GM23248 (cell line): ENCODE measurements around the gene GREM1. TPM values are rescaled to one million over a fixed set of nuclear protein-coding genes. Genes with fewer than 3 reads are reported as not detected.

Source experiments
- DNase-seq: peaks from one replicate; pipeline ENCODE4 v3.0.0-alpha.2; 2015
- H2AFZ ChIP-seq: fragments of 200-600 bp; sonication (generic); 2 replicates; pipeline ENCODE4 v1.6.1; 2016; ENCODE audit warnings: antibody characterized with exemption
- H3F3A ChIP-seq: fragments of 200-600 bp; sonication (generic); 2 replicates; pipeline ENCODE4 v1.6.1; 2016; ENCODE audit warnings: mild to moderate bottlenecking, antibody characterized with exemption, mixed run types; ENCODE audit not compliant: insufficient read depth
- H3K27ac ChIP-seq: fragments of 200-600 bp; sonication (generic); 2 replicates; pipeline ENCODE4 v1.5.1; 2016; ENCODE audit warnings: mild to moderate bottlenecking
- H3K27me3 ChIP-seq: fragments of 200-600 bp; sonication (generic); replicated peaks from 2 replicates; pipeline ENCODE4 v1.6.1; 2016; ENCODE audit warnings: mild to moderate bottlenecking; ENCODE audit not compliant: insufficient read depth
- H3K36me3 ChIP-seq: fragments of 200-600 bp; sonication (generic); 2 replicates; pipeline ENCODE4 v1.6.1; 2016; ENCODE audit warnings: low read depth, mild to moderate bottlenecking
- H3K4me1 ChIP-seq: fragments of 200-600 bp; sonication (generic); 2 replicates; pipeline ENCODE4 v1.6.1; 2016; ENCODE audit warnings: mild to moderate bottlenecking; ENCODE audit not compliant: insufficient read depth
- H3K4me2 ChIP-seq: fragments of 200-600 bp; sonication (generic); one replicate; pipeline ENCODE4 v1.6.1; 2016; ENCODE audit warnings: mild to moderate bottlenecking; ENCODE audit not compliant: unreplicated experiment
- H3K4me3 ChIP-seq: fragments of 200-600 bp; sonication (generic); 2 replicates; pipeline ENCODE4 v1.5.1; 2016; ENCODE audit warnings: mild to moderate bottlenecking
- H3K79me2 ChIP-seq: fragments of 200-600 bp; sonication (generic); 2 replicates; pipeline ENCODE4 v1.6.1; 2016; ENCODE audit warnings: mild to moderate bottlenecking; ENCODE audit not compliant: insufficient read depth
- H3K9ac ChIP-seq: fragments of 200-600 bp; sonication (generic); 2 replicates; pipeline ENCODE4 v1.6.1; 2016; ENCODE audit warnings: mild to moderate bottlenecking
- H3K9me2 ChIP-seq: fragments of 200-600 bp; sonication (generic); 2 replicates; pipeline ENCODE4 v1.6.1; 2016; ENCODE audit warnings: mixed run types, mild to moderate bottlenecking, moderate library complexity; ENCODE audit not compliant: insufficient read depth
- H3K9me3 ChIP-seq: fragments of 200-600 bp; sonication (generic); one replicate; pipeline ENCODE4 v1.6.1; 2017; ENCODE audit warnings: low read depth
- H4K20me1 ChIP-seq: fragments of 200-600 bp; sonication (generic); 2 replicates; pipeline ENCODE4 v1.6.0; 2016; ENCODE audit not compliant: insufficient read depth
- EZH2 ChIP-seq: fragments of 200-600 bp; sonication (generic); IDR thresholded peaks from 2 replicates; pipeline ENCODE4 v1.6.1; 2018; ENCODE audit warnings: antibody characterized with exemption, mild to moderate bottlenecking; ENCODE audit not compliant: insufficient read depth, poor library complexity, severe bottlenecking
- EZH2phosphoT487 ChIP-seq: fragments of 200-600 bp; sonication (generic); IDR thresholded peaks from 2 replicates; pipeline ENCODE4 v1.6.1; 2018; ENCODE audit warnings: antibody characterized with exemption, moderate library complexity, mild to moderate bottlenecking, low read depth; ENCODE audit not compliant: insufficient read depth
- WGBS, 2 experiments: methylation state at CpG; one replicate each; pipeline ENCODE4 v1.1.6; 2015 to 2017; ENCODE audit warnings: low lambda C conversion rate in 2 of 2, low coverage in 1 of 2; ENCODE audit errors: missing lambda C conversion rate in 2 of 2; 5-methylcytosine and 5-hydroxymethylcytosine counted together
- in situ Hi-C: fragments of 300-500 bp; cut with MboI; formaldehyde crosslinking; loops from 2 replicates; pipeline ENCODE4 v1.15.0; 2020
- polyA plus RNA-seq: library from polyadenylated mRNA; unstranded; fragments of >200 nt; fragmentation: Nextera tagmentation; extraction: Ambion mirVana; gene quantifications from 2 replicates; pipeline ENCODE4 v1.2.1, GENCODE V29; 2016
- total RNA-seq: library from RNA; depleted of rRNA; stranded (reverse); fragments of >200 nt; shearing (Covaris generic); gene quantifications from 2 replicates; pipeline ENCODE4 v1.2.3, GENCODE V29; 2014

Gene GREM1
- total and polyA plus RNA-seq, 2 experiments from 2014 or later = 584 to 1,005 TPM

GRCh38 chr15:32683906-32684584 is 33.8 kb upstream of the GREM1 start:
- in situ Hi-C loops = no loop called here

GRCh38 chr15:32685576-32685975 is 32.2 kb upstream of the GREM1 start:
- H3K4me1 ChIP-seq = peaks cover 68% of the 10 kb centered on the region
- H3K27ac ChIP-seq = peak overlapping the region; percentile 97

More at GRCh38 chr15:32683906-32684584, 33.8 kb upstream of the GREM1 start:
- H3K4me1 ChIP-seq = peaks cover 68% of the 10 kb centered on the region
- H3K4me2 ChIP-seq = peak overlapping the region; percentile 73
- 68 to 69% methylated on average over 8 of the region's 8 CpGs for WGBS, 2 experiments
- DNase-seq = peak; percentile 98
- H3K36me3 ChIP-seq = no peaks in the 10 kb centered on the region
- peak overlapping the region; percentile 81 for H3K9ac ChIP-seq
- H3K79me2 ChIP-seq = peaks cover 17% of the 10 kb centered on the region
- H2AFZ ChIP-seq = no peak overlapping the region
- no peaks in the 10 kb centered on the region for H3K9me3 ChIP-seq
- H4K20me1 ChIP-seq = no peaks in the 10 kb centered on the region
- H3K4me3 ChIP-seq = peak overlapping the region; percentile 57
- no peaks in the 10 kb centered on the region for H3K27me3 ChIP-seq
- peaks cover 64% of the 10 kb centered on the region for H3F3A ChIP-seq
- TF ChIP-seq EZH2 (no peak), EZH2phosphoT487 (no peak)
- H3K9me2 ChIP-seq = no peaks in the 10 kb centered on the region
- peak overlapping the region; percentile 97 for H3K27ac ChIP-seq

GRCh38 chr15:32687556-32687955 is 30.2 kb upstream of the GREM1 start:
- DNase-seq = peak; percentile 84
- H3K4me3 ChIP-seq = no peak overlapping the region

More at GRCh38 chr15:32685576-32685975, 32.2 kb upstream of the GREM1 start:
- peaks cover 64% of the 10 kb centered on the region for H3F3A ChIP-seq
- no peaks in the 10 kb centered on the region for H3K9me2 ChIP-seq
- H3K4me2 ChIP-seq = peak overlapping the region; percentile 68
- WGBS, 2 experiments = 5 to 7% methylated on average over 1 of the region's 1 CpG
- no peaks in the 10 kb centered on the region for H3K27me3 ChIP-seq
- H3K4me3 ChIP-seq = peak overlapping the region; percentile 57
- DNase-seq = peak; percentile 92
- H4K20me1 ChIP-seq = no peaks in the 10 kb centered on the region
- no peak overlapping the region for H2AFZ ChIP-seq
- H3K9me3 ChIP-seq = no peaks in the 10 kb centered on the region
- no peaks in the 10 kb centered on the region for H3K36me3 ChIP-seq
- in situ Hi-C loops = no loop called here
- peak overlapping the region; percentile 69 for H3K9ac ChIP-seq
- no peak for TF ChIP-seq EZH2
- TF ChIP-seq EZH2phosphoT487 = no peak
- peaks cover 26% of the 10 kb centered on the region for H3K79me2 ChIP-seq

GRCh38 chr15:32688151-32688639 is 29.6 kb upstream of the GREM1 start:
- peak overlapping the region; percentile 61 for H3K9ac ChIP-seq
- no peak overlapping the region for H3K4me3 ChIP-seq
- H3K79me2 ChIP-seq = peaks cover 30% of the 10 kb centered on the region
- no peaks in the 10 kb centered on the region for H3K9me2 ChIP-seq
- H3K4me1 ChIP-seq = peaks cover 51% of the 10 kb centered on the region
- H4K20me1 ChIP-seq = no peaks in the 10 kb centered on the region
- peak overlapping the region; percentile 97 for H3K27ac ChIP-seq
- H3F3A ChIP-seq = peaks cover 46% of the 10 kb centered on the region
- H3K4me2 ChIP-seq = peak overlapping the region; percentile 26
- no peak overlapping the region for H2AFZ ChIP-seq
- no peaks in the 10 kb centered on the region for H3K9me3 ChIP-seq
- TF ChIP-seq EZH2phosphoT487 = no peak
- TF ChIP-seq EZH2 = no peak
- WGBS, 2 experiments = 3 to 5% methylated on average over 2 of the region's 2 CpGs
- DNase-seq = peak; percentile 81
- H3K36me3 ChIP-seq = no peaks in the 10 kb centered on the region
- in situ Hi-C loops = no loop called here
- no peaks in the 10 kb centered on the region for H3K27me3 ChIP-seq

More at GRCh38 chr15:32687556-32687955, 30.2 kb upstream of the GREM1 start:
- H3K9ac ChIP-seq = peak overlapping the region; percentile 61
- H2AFZ ChIP-seq = no peak overlapping the region
- H3K4me2 ChIP-seq = peak overlapping the region; percentile 26
- TF ChIP-seq EZH2phosphoT487 (no peak), EZH2 (no peak)
- H3K27ac ChIP-seq = peak overlapping the region; percentile 97
- peaks cover 56% of the 10 kb centered on the region for H3K4me1 ChIP-seq
- no peaks in the 10 kb centered on the region for H4K20me1 ChIP-seq
- 0 to 1% methylated on average over 5 of the region's 5 CpGs for WGBS, 2 experiments
- peaks cover 30% of the 10 kb centered on the region for H3K79me2 ChIP-seq
- in situ Hi-C loops = no loop called here
- no peaks in the 10 kb centered on the region for H3K27me3 ChIP-seq
- peaks cover 52% of the 10 kb centered on the region for H3F3A ChIP-seq
- no peaks in the 10 kb centered on the region for H3K9me2 ChIP-seq
- no peaks in the 10 kb centered on the region for H3K36me3 ChIP-seq
- H3K9me3 ChIP-seq = no peaks in the 10 kb centered on the region
